ENCODE results near the gene KCNN4. TPM values are rescaled to one million over a fixed set of nuclear protein-coding genes. Genes with fewer than 3 reads are reported as not detected.
A peak's percentile ranks its signal among the peaks of the same experiment; 100 is the strongest.

KCNN4 gene
- total and polyA plus RNA-seq, 2 of the 13 experiments (the other 11 are each of a cell fraction or from before 2014, with no cell fraction given) = 0.13 to 0.25 TPM

DNA sequence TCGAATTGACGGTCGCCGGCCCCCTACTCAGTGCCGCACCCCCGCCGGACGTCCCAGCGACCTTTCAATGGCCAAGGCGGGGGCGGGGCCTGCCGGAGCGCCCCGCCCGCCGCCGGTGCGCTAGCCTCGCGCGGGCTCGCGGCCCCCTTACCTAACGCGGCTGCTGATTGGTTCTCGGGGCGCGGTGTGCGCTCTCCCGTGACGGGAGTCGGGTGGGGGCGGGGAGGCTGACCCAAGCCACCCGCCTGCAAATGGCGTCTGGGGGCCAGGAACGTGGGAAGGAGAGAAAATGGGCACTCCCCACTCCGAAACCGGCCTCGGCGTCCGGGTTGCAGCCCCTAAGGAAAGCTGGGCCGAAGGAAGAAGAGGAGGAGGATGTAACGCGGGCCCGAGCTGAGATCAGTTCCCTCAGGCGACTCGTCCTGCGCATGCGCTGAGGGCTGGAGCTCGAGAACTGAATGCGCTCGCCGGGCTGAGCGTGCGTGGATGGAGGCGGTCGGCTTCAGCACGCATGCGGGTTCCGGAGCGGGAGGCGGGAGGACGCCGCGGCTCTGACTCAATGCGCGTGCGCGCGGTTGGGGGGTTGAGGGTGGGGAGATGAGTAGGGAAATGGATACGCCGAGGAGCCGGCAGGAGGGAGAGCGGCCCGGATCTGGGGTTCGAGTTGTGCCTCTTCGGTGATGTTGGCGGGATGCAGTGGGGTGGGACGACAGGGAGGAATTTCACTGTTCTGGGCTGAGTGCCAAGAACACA is 26.1 kb downstream of the KCNN4 start, which contains the start of gene SMG9 (continued):
- no peak for TF ChIP-seq ZNF616 (CRISPR knock-in tag; IDR thresholded peaks at IDR 0.05; ENCODE audit: low read depth)
- TF ChIP-seq, protein P1, sequence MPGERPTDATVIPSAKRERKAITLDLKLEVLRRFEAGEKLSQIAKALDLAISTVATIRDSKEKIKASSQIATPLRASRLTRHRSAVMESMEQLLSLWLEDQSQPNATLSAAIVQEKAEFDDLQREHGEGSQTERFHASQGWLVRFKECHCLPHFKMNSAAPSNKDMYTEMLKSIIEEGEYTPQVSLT (CRISPR knock-in tag; IDR thresholded peaks at IDR 0.05; ENCODE audit: borderline replicate concordance, low read depth) = no peak
- TF ChIP-seq, protein P2, sequence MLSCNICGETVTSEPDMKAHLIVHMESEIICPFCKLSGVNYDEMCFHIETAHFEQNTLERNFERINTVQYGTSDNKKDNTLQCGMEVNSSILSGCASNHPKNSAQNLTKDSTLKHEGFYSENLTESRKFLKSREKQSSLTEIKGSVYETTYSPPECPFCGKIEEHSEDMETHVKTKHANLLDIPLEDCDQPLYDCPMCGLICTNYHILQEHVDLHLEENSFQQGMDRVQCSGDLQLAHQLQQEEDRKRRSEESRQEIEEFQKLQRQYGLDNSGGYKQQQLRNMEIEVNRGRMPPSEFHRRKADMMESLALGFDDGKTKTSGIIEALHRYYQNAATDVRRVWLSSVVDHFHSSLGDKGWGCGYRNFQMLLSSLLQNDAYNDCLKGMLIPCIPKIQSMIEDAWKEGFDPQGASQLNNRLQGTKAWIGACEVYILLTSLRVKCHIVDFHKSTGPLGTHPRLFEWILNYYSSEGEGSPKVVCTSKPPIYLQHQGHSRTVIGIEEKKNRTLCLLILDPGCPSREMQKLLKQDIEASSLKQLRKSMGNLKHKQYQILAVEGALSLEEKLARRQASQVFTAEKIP (CRISPR knock-in tag; IDR thresholded peaks at IDR 0.05; ENCODE audit: borderline replicate concordance) = no peak
- TF ChIP-seq FLYWCH1 (CRISPR knock-in tag; IDR thresholded peaks at IDR 0.05) = no peak
- TF ChIP-seq ZNF546 (CRISPR knock-in tag; conservative IDR thresholded peaks at IDR 0.05) = 0 out of 2 replicates have a peak, but pooled peaks have one; percentile 80
- TF ChIP-seq NONO (IDR thresholded peaks at IDR 0.05) = no peak
- TF ChIP-seq NONO (CRISPR knock-in tag; conservative IDR thresholded peaks at IDR 0.05) = peak; percentile 93
- TF ChIP-seq CREM (IDR thresholded peaks at IDR 0.05) = peak; percentile 33; the same call in 1 of the 2 replicates
- TF ChIP-seq CREM (CRISPR knock-in tag; IDR thresholded peaks at IDR 0.05) = peak; percentile 25; the same call in 1 of the 2 replicates
- TF ChIP-seq, protein P3, sequence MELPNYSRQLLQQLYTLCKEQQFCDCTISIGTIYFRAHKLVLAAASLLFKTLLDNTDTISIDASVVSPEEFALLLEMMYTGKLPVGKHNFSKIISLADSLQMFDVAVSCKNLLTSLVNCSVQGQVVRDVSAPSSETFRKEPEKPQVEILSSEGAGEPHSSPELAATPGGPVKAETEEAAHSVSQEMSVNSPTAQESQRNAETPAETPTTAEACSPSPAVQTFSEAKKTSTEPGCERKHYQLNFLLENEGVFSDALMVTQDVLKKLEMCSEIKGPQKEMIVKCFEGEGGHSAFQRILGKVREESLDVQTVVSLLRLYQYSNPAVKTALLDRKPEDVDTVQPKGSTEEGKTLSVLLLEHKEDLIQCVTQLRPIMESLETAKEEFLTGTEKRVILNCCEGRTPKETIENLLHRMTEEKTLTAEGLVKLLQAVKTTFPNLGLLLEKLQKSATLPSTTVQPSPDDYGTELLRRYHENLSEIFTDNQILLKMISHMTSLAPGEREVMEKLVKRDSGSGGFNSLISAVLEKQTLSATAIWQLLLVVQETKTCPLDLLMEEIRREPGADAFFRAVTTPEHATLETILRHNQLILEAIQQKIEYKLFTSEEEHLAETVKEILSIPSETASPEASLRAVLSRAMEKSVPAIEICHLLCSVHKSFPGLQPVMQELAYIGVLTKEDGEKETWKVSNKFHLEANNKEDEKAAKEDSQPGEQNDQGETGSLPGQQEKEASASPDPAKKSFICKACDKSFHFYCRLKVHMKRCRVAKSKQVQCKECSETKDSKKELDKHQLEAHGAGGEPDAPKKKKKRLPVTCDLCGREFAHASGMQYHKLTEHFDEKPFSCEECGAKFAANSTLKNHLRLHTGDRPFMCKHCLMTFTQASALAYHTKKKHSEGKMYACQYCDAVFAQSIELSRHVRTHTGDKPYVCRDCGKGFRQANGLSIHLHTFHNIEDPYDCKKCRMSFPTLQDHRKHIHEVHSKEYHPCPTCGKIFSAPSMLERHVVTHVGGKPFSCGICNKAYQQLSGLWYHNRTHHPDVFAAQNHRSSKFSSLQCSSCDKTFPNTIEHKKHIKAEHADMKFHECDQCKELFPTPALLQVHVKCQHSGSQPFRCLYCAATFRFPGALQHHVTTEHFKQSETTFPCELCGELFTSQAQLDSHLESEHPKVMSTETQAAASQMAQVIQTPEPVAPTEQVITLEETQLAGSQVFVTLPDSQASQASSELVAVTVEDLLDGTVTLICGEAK (IDR thresholded peaks at IDR 0.05) = no peak
- TF ChIP-seq, protein P3 (CRISPR knock-in tag; IDR thresholded peaks at IDR 0.05) = peak; percentile 46; the same call in 1 of the 2 replicates
- no peak; the same call in 1 of the 2 replicates for TF ChIP-seq ZNF878 (CRISPR knock-in tag; IDR thresholded peaks at IDR 0.05)
- no peak for TF ChIP-seq RFX3 (CRISPR knock-in tag; IDR thresholded peaks at IDR 0.05)
- TF ChIP-seq ZBTB42 (CRISPR knock-in tag; IDR thresholded peaks at IDR 0.05) = 0 out of 2 replicates have a peak, but pooled peaks have one; percentile 61
- no peak for TF ChIP-seq ZNF883 (CRISPR knock-in tag; IDR thresholded peaks at IDR 0.05; ENCODE audit: not compliant biosample characterization)
- TF ChIP-seq, protein P4, sequence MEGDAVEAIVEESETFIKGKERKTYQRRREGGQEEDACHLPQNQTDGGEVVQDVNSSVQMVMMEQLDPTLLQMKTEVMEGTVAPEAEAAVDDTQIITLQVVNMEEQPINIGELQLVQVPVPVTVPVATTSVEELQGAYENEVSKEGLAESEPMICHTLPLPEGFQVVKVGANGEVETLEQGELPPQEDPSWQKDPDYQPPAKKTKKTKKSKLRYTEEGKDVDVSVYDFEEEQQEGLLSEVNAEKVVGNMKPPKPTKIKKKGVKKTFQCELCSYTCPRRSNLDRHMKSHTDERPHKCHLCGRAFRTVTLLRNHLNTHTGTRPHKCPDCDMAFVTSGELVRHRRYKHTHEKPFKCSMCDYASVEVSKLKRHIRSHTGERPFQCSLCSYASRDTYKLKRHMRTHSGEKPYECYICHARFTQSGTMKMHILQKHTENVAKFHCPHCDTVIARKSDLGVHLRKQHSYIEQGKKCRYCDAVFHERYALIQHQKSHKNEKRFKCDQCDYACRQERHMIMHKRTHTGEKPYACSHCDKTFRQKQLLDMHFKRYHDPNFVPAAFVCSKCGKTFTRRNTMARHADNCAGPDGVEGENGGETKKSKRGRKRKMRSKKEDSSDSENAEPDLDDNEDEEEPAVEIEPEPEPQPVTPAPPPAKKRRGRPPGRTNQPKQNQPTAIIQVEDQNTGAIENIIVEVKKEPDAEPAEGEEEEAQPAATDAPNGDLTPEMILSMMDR (CRISPR knock-in tag; IDR thresholded peaks at IDR 0.05) = no peak
